Measurements from ENCODE around the gene KIAA1549. TPM values are rescaled to one million over a fixed set of nuclear protein-coding genes. Genes with fewer than 3 reads are reported as not detected.
"Not testable (repeated sequence)": the region's sequence is repeated elsewhere in the genome, so short reads cannot be mapped to it uniquely, and the experiment has no call there.

Gene KIAA1549
- total RNA-seq, 1 donor from 2014 or later: 12.2 TPM

DNA sequence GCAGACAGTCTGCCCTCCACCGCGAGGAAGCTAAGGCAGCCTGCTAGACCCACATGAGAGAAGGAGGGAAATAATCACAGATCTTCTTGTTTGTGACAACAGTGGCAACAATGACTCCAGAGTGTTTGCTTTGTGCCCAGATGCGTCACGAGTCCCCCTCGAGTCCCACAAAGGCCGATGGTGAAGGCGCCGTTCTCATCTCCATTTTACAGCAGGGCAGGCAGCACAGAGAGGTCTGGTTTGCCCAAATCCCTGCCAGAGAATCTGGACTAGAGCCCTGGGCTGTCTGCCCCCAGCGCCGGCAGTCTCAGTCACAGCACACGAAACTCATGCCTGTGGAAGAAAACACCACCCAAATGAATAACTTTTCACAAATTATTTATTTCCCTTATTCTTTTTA is 38.1 kb downstream of the KIAA1549 start:
- Mint-ChIP-seq H3K4me1 (ENCODE audit: unreplicated experiment) (no peaks in the 10 kb centered on the region), H3K27ac (ENCODE audit: unreplicated experiment) (no peak overlapping the region), H3K36me3 (ENCODE audit: unreplicated experiment) (no peaks in the 10 kb centered on the region), H3K27me3 (ENCODE audit: unreplicated experiment) (peaks cover 3% of the 10 kb centered on the region), H3K4me3 (ENCODE audit: unreplicated experiment) (no peak overlapping the region), H3K9me3 (ENCODE audit: unreplicated experiment) (no peaks in the 10 kb centered on the region)
- no peak for DNase-seq (ENCODE audit: extremely low spot score, unreplicated experiment)
- TF ChIP-seq, protein P1, sequence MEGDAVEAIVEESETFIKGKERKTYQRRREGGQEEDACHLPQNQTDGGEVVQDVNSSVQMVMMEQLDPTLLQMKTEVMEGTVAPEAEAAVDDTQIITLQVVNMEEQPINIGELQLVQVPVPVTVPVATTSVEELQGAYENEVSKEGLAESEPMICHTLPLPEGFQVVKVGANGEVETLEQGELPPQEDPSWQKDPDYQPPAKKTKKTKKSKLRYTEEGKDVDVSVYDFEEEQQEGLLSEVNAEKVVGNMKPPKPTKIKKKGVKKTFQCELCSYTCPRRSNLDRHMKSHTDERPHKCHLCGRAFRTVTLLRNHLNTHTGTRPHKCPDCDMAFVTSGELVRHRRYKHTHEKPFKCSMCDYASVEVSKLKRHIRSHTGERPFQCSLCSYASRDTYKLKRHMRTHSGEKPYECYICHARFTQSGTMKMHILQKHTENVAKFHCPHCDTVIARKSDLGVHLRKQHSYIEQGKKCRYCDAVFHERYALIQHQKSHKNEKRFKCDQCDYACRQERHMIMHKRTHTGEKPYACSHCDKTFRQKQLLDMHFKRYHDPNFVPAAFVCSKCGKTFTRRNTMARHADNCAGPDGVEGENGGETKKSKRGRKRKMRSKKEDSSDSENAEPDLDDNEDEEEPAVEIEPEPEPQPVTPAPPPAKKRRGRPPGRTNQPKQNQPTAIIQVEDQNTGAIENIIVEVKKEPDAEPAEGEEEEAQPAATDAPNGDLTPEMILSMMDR (IDR thresholded peaks at IDR 0.05): no peak

DNA sequence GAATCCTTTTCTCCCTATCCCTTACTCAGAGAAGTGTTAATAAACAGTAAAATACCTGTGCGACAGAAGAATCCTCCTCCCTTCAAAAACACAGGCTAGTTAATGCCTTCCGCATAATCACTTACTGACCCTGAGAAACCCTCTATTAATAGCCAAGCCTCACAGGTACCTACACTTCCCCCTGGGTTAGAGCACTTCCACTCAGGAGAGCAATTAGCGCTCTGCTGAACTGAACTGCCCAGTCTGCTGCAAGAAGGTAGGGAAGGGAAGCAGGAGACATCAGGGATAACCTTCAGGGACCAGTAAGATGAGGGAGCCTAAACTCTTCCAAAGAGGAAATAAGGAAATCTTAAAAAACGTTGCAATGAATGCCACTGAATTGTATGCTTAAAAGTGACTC is 39.6 kb downstream of the KIAA1549 start:
- TF ChIP-seq, protein P1 (IDR thresholded peaks at IDR 0.05): no peak
- H3K27me3 Mint-ChIP-seq (ENCODE audit: unreplicated experiment): peaks cover 3% of the 10 kb centered on the region
- H3K27ac Mint-ChIP-seq (ENCODE audit: unreplicated experiment): peak overlapping the region; percentile 12

DNA sequence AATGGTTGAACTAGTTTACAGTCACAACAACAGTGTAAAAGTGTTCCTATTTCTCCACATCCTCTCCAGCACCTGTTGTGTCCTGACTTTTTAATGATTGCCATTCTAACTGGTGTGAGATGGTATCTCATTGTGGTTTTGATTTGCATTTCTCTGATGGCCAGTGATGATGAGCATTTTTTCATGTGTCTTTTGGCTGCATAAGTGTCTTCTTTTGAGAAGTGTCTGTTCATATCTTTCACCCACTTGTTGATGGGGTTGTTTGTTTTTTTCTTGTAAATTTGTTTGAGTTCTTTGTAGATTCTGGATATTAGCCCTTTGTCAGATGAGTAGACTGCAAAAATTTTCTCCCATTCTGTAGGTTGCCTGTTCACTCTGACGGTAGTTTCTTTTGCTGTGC is 40.6 kb downstream of the KIAA1549 start:
- not testable (repeated sequence) for H3K27me3 Mint-ChIP-seq (ENCODE audit: unreplicated experiment); H3K36me3 Mint-ChIP-seq (ENCODE audit: unreplicated experiment); H3K9me3 Mint-ChIP-seq (ENCODE audit: unreplicated experiment); H3K4me1 Mint-ChIP-seq (ENCODE audit: unreplicated experiment); DNase-seq (ENCODE audit: extremely low spot score, unreplicated experiment); H3K27ac Mint-ChIP-seq (ENCODE audit: unreplicated experiment); H3K4me3 Mint-ChIP-seq (ENCODE audit: unreplicated experiment)

More for the DNA sequence above, 39.6 kb downstream of the KIAA1549 start:
- DNase-seq (ENCODE audit: extremely low spot score, unreplicated experiment): no peak
- no peaks in the 10 kb centered on the region for H3K36me3 Mint-ChIP-seq (ENCODE audit: unreplicated experiment)
- H3K4me3 Mint-ChIP-seq (ENCODE audit: unreplicated experiment): no peak overlapping the region
- no peaks in the 10 kb centered on the region for H3K4me1 Mint-ChIP-seq (ENCODE audit: unreplicated experiment)
- H3K9me3 Mint-ChIP-seq (ENCODE audit: unreplicated experiment): no peaks in the 10 kb centered on the region

DNA sequence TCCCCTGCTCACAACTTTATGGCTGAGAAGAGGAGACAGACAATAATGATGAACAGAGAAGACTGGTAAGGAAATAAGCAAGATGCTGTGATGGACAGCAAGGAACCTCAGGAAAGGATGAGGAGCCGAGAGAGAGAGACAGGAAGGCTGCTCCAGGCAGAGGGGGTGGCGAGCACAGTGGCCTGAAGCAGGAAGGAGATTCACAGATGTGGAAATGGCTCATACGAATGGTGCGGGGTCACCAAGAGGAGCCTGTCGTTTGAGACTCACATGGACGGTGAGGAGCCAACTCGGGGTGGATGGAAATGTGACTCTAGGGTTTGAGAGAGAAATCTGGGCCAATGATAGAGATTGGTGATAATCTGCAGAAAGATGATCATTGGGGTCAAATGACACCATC is 43.7 kb downstream of the KIAA1549 start:
- H3K4me3 Mint-ChIP-seq (ENCODE audit: unreplicated experiment): no peak overlapping the region
- no peaks in the 10 kb centered on the region for H3K9me3 Mint-ChIP-seq (ENCODE audit: unreplicated experiment)
- DNase-seq (ENCODE audit: extremely low spot score, unreplicated experiment): no peak
- H3K27ac Mint-ChIP-seq (ENCODE audit: unreplicated experiment): no peak overlapping the region
- TF ChIP-seq, protein P1 (IDR thresholded peaks at IDR 0.05): no peak
- H3K36me3 Mint-ChIP-seq (ENCODE audit: unreplicated experiment): peaks cover 2% of the 10 kb centered on the region
- peaks cover 16% of the 10 kb centered on the region for H3K4me1 Mint-ChIP-seq (ENCODE audit: unreplicated experiment)
- H3K27me3 Mint-ChIP-seq (ENCODE audit: unreplicated experiment): peaks cover 5% of the 10 kb centered on the region

DNA sequence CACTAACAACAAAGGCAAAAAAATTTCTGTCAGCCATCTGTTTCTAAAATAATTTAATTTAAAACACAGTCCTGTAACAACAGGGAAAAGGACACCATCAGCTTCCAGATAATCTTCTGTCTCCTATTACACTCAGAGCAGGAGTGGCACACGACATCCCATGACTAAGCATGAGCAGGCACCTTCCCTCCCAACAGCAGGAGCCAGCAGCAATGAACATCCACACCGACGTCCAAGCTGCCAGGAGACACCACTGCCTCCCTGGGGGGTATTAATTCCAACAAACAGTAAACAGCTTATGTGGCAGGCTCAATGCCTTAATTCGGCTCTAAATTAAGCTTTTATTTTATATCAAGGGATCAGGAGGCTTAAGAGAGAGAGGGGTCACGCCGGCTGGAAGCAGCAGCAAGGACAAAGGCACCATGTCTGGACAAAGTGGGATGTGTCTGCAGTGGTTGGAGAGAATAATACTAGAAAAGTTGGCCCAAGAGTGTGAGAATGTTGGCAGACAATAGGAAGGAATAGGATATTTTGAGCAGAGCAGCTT is 45.7 kb downstream of the KIAA1549 start:
- Mint-ChIP-seq H3K27ac (ENCODE audit: unreplicated experiment) (peak overlapping the region; percentile 84), H3K9me3 (ENCODE audit: unreplicated experiment) (no peaks in the 10 kb centered on the region), H3K4me3 (ENCODE audit: unreplicated experiment) (no peak overlapping the region), H3K36me3 (ENCODE audit: unreplicated experiment) (peaks cover 5% of the 10 kb centered on the region), H3K4me1 (ENCODE audit: unreplicated experiment) (peaks cover 16% of the 10 kb centered on the region), H3K27me3 (ENCODE audit: unreplicated experiment) (peaks cover 6% of the 10 kb centered on the region)
- TF ChIP-seq, protein P1 (IDR thresholded peaks at IDR 0.05): no peak
- DNase-seq (ENCODE audit: extremely low spot score, unreplicated experiment): no peak

DNA sequence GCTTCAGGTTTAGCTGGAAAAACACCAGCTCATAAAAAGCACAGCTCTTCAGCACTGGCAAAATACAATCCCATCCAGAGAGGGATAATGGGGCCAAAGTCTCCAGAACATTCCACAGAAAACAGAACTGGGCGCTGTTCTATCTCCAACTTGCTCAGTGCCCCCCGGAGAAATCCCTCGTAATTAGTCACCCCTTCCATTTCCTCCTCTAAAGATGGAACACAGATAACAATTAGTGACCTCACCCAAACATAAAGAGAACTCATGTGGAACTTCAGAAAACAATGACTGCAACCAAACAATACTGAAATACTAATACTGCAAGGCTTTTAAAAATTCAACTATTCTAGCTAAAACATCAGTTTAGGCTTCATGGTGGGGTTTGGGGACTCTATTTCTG is 46.3 kb downstream of the KIAA1549 start:
- H3K27me3 Mint-ChIP-seq (ENCODE audit: unreplicated experiment): peaks cover 6% of the 10 kb centered on the region
- H3K4me3 Mint-ChIP-seq (ENCODE audit: unreplicated experiment): no peak overlapping the region
- H3K4me1 Mint-ChIP-seq (ENCODE audit: unreplicated experiment): peaks cover 16% of the 10 kb centered on the region
- no peak for DNase-seq (ENCODE audit: extremely low spot score, unreplicated experiment)
- peaks cover 5% of the 10 kb centered on the region for H3K36me3 Mint-ChIP-seq (ENCODE audit: unreplicated experiment)
- no peaks in the 10 kb centered on the region for H3K9me3 Mint-ChIP-seq (ENCODE audit: unreplicated experiment)
- H3K27ac Mint-ChIP-seq (ENCODE audit: unreplicated experiment): peak overlapping the region; percentile 84
- TF ChIP-seq, protein P1 (IDR thresholded peaks at IDR 0.05): no peak
